ENCODE measurements around the gene STPG2. TPM values are rescaled to one million over a fixed set of nuclear protein-coding genes. Genes with fewer than 3 reads are reported as not detected.

Gene STPG2
- total RNA-seq, 4 donors from 2014 or later = not detected

DNA sequence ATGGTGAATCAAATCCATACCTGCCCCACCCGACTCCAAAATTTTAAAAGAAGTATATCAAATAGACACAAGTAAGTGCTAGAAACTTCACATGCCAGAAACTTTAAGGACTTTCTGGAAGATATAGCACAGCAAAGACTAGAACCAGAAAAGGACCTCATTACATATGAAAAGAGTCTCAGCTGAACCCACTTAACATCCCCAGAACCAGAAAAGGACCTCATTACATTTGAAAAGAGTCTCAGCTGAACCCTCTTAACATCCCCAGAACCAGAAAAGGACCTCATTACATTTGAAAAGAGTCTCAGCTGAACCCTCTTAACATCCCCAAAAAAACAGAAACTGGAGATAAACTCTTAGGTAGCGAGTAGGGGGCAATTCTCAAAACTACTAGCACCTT is 32.3 kb downstream of the STPG2 start:
- Histone ChIP-seq H3K4me3 (no peak overlapping the region), H3K4me1 (no peaks in the 10 kb centered on the region), H3K36me3 (no peaks in the 10 kb centered on the region), H3K27ac (no peak overlapping the region), H3K27me3 (no peaks in the 10 kb centered on the region), H3K9me3 (no peaks in the 10 kb centered on the region)
- DNase-seq = no peak
- TF ChIP-seq POLR2A (IDR thresholded peaks at IDR 0.05) = no peak
- TF ChIP-seq, protein P1, sequence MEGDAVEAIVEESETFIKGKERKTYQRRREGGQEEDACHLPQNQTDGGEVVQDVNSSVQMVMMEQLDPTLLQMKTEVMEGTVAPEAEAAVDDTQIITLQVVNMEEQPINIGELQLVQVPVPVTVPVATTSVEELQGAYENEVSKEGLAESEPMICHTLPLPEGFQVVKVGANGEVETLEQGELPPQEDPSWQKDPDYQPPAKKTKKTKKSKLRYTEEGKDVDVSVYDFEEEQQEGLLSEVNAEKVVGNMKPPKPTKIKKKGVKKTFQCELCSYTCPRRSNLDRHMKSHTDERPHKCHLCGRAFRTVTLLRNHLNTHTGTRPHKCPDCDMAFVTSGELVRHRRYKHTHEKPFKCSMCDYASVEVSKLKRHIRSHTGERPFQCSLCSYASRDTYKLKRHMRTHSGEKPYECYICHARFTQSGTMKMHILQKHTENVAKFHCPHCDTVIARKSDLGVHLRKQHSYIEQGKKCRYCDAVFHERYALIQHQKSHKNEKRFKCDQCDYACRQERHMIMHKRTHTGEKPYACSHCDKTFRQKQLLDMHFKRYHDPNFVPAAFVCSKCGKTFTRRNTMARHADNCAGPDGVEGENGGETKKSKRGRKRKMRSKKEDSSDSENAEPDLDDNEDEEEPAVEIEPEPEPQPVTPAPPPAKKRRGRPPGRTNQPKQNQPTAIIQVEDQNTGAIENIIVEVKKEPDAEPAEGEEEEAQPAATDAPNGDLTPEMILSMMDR (IDR thresholded peaks at IDR 0.05) = no peak

DNA sequence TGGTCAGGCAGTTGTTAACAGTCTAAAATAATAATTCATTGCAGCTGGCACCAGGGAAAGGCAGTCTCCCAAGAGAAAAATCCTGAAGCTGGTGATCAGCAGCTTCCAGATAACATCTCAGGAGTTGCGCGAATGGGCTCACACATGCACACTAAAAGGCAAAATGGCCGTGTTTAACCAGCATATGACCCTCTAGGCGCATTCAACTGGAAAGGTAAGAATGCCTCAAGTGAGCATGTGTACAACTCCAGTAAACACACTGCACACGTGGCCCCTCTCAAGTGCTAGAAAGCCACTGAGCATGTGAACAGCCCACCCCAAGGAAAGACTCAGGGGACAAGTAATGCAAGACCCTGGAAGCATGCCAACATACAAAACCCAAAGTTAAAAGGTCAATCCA is 33.1 kb downstream of the STPG2 start:
- no peak for DNase-seq
- H3K9me3 ChIP-seq = no peaks in the 10 kb centered on the region
- no peaks in the 10 kb centered on the region for H3K36me3 ChIP-seq
- no peaks in the 10 kb centered on the region for H3K27me3 ChIP-seq
- TF ChIP-seq, protein P1 (IDR thresholded peaks at IDR 0.05) = no peak
- no peak for TF ChIP-seq POLR2A (IDR thresholded peaks at IDR 0.05)
- H3K4me1 ChIP-seq = no peaks in the 10 kb centered on the region
- no peak overlapping the region for H3K4me3 ChIP-seq
- H3K27ac ChIP-seq = no peak overlapping the region

DNA sequence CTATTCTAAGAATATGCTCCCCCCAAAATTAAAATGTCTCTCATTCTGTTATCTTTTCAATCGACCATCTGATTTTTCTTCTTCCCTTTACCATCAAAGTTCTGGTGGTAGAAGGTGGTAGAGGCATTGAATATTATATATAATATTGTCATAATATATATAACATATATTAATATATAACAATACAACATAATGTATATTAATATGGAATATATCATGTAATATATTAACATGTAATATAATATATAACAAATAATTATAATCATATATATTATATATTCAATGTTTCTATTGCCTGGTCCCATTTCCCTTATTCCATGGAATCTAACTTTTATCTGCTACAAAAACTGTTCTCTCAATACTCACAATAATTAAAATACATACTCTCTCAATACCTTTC is 40.6 kb downstream of the STPG2 start:
- TF ChIP-seq, protein P1 (IDR thresholded peaks at IDR 0.05) = no peak
- no peak for TF ChIP-seq POLR2A (IDR thresholded peaks at IDR 0.05)
- Histone ChIP-seq H3K4me3 (no peak overlapping the region), H3K4me1 (no peaks in the 10 kb centered on the region), H3K27me3 (no peaks in the 10 kb centered on the region), H3K27ac (no peak overlapping the region), H3K36me3 (no peaks in the 10 kb centered on the region), H3K9me3 (no peaks in the 10 kb centered on the region)
- DNase-seq = no peak

DNA sequence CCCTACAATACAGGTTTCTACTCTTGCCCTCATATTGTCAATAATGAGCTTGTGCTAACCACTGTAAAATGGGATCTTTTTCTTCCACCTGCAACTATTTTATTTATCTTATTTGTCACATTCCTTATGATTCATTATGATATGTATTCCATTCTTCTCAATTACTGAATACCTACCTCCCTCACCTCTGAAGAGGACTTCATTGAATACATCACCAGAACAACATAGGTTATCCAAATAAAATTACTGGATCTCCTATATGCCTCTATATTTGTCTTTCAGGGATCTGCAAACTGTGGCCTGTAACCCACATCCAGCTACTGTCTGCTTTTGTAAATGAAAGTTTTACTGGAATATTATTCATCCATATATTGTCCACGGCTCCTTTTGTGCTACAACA is 41.3 kb downstream of the STPG2 start:
- Histone ChIP-seq H3K27me3 (no peaks in the 10 kb centered on the region), H3K4me1 (no peaks in the 10 kb centered on the region), H3K36me3 (no peaks in the 10 kb centered on the region), H3K9me3 (no peaks in the 10 kb centered on the region), H3K27ac (no peak overlapping the region), H3K4me3 (no peak overlapping the region)
- DNase-seq = no peak
- TF ChIP-seq POLR2A (IDR thresholded peaks at IDR 0.05) = no peak
- TF ChIP-seq, protein P1 (IDR thresholded peaks at IDR 0.05) = no peak

DNA sequence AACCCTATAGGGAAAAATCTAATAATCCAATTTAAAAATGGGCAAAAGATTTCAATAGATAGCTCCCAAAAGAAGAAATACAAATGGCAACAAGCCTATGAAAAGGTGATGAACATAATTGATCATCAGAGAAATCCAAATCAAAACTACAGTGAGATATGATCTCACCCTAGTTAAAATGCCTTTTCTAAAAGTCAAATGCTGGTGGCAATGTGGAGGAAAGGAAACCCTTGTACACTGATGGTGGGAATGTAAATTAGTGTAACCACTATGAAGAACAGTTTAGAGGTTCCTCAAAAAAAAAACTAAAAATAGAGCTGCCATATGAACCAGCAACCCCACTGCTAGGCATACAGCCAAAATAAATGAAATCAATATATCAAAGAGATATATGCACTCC is 44.5 kb downstream of the STPG2 start:
- no peak for DNase-seq
- H3K27ac ChIP-seq = no peak overlapping the region
- H3K36me3 ChIP-seq = no peaks in the 10 kb centered on the region
- no peaks in the 10 kb centered on the region for H3K9me3 ChIP-seq
- H3K27me3 ChIP-seq = no peaks in the 10 kb centered on the region
- no peaks in the 10 kb centered on the region for H3K4me1 ChIP-seq
- H3K4me3 ChIP-seq = no peak overlapping the region
- TF ChIP-seq, protein P1 (IDR thresholded peaks at IDR 0.05) = no peak
- TF ChIP-seq POLR2A (IDR thresholded peaks at IDR 0.05) = no peak

DNA sequence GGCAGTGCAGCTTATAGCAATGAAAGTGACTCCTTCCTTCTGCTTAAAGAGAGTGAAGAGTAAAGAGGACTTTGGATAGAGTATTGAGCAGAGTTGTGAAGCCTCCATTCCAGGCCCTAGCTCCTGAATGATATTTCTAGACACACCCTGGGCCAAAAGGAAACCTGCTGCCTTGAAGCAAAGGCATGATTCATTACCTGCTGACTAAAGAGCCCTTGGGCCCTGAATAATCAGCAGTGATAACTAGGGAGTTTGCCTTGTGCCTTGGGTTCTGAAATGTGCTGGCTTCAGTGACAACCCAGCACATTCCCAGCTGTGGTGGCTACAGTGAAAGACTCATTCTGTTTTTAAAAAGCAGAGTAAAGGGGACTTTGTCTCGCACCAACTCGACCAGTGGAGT is 49.2 kb downstream of the STPG2 start:
- H3K9me3 ChIP-seq = no peaks in the 10 kb centered on the region
- H3K27ac ChIP-seq = no peak overlapping the region
- TF ChIP-seq POLR2A (IDR thresholded peaks at IDR 0.05) = no peak
- TF ChIP-seq, protein P1 (IDR thresholded peaks at IDR 0.05) = no peak
- DNase-seq = no peak
- no peaks in the 10 kb centered on the region for H3K27me3 ChIP-seq
- no peaks in the 10 kb centered on the region for H3K36me3 ChIP-seq
- H3K4me1 ChIP-seq = no peaks in the 10 kb centered on the region
- H3K4me3 ChIP-seq = no peak overlapping the region
